K562 (cell line): ENCODE data around the gene B3GALT5. TPM values are rescaled to one million over a fixed set of nuclear protein-coding genes. Genes with fewer than 3 reads are reported as not detected.

Experiments used
- ATAC-seq: fragments of 200-7000 bp; cut with Tn5 transposase; 3 replicates; pipeline ENCODE4 v1.9.1; 2020; ENCODE audit warnings: moderate library complexity
- BruUV-seq: library from RNA; stranded (reverse); fragments of 400-500 nt; replicated peaks from 2 replicates; lab custom pipeline; 2021; lab: Mats Ljungman, UMichigan
- CTCF ChIA-PET: fragments of 300-600 bp; formaldehyde crosslinking; extraction: SDS; loops from one replicate; lab custom pipeline; 2021; ENCODE audit warnings: low intra/inter-chr PET ratio; lab: Yijun Ruan, JAX
- POLR2A ChIA-PET: fragments of 300-600, 350-650 bp; sonication (Branson Sonifier 250); formaldehyde crosslinking; extraction: SDS; loops from one replicate; lab custom pipeline; 2021; ENCODE audit warnings: antibody characterized with exemption, inconsistent platforms; lab: Yijun Ruan, JAX
- DNase-seq, 4 experiments: peaks; one replicate each; pipeline versions ENCODE4 v3.0.0 to v3.0.0-alpha.2; 2011 to 2018; ENCODE audit warnings: low spot score in 3 of 4, mixed read lengths in 3 of 4; ENCODE audit errors: extremely low read depth in 1 of 4
- FAIRE-seq: peaks from 2 replicates; lab custom pipeline; 2011; peaks lifted over from hg19 to GRCh38; lab: Jason Lieb, UNC
- H2AFZ ChIP-seq: 2 replicates; pipeline ENCODE4 v1.6.0; 2011; ENCODE audit warnings: low read depth, low read length, control low read depth, inconsistent platforms
- H3K27ac ChIP-seq: fragments of 200-600 bp; 3 replicates; pipeline ENCODE4 v1.8.0; 2011; ENCODE audit warnings: low read depth, mild to moderate bottlenecking, control low read depth, inconsistent platforms, low read length, moderate library complexity, mixed read lengths; ENCODE audit errors: extremely low read depth
- H3K27me3 ChIP-seq, 2 experiments: fragments of 300-600 bp in 1 of 2; 2 replicates in 1 of 2; 3 replicates in 1 of 2; pipeline versions ENCODE4 v1.6.0 to v1.8.0; 2011; ENCODE audit warnings: inconsistent platforms in 2 of 2, low read length in 2 of 2, mild to moderate bottlenecking in 1 of 2, mixed read lengths in 1 of 2, moderate library complexity in 1 of 2; ENCODE audit not compliant: control insufficient read depth in 2 of 2, insufficient read depth in 2 of 2
- H3K36me3 ChIP-seq: fragments of 300-600 bp; 3 replicates; pipeline ENCODE4 v1.8.0; 2011; ENCODE audit warnings: mild to moderate bottlenecking, low read length, inconsistent platforms; ENCODE audit not compliant: control insufficient read depth, insufficient read depth
- H3K4me1 ChIP-seq, 2 experiments: fragments of 200-600 bp in 1 of 2; replicated peaks in 1 of 2; 2 replicates in 1 of 2; 3 replicates in 1 of 2; pipeline versions ENCODE4 v1.5.1 to v1.8.0; 2011; ENCODE audit warnings: inconsistent platforms in 2 of 2, low read length in 2 of 2, mild to moderate bottlenecking in 1 of 2, mixed read lengths in 1 of 2, moderate library complexity in 1 of 2; ENCODE audit not compliant: control insufficient read depth in 2 of 2, insufficient read depth in 2 of 2
- H3K4me2 ChIP-seq: 2 replicates; pipeline ENCODE4 v1.6.1; 2011; ENCODE audit warnings: low read length, control low read depth, inconsistent platforms, mixed read lengths; ENCODE audit not compliant: insufficient read depth
- H3K4me3 ChIP-seq: fragments of 200-600 bp; sonication (generic), shearing (Covaris generic); 2 replicates; pipeline ENCODE4 v1.5.1; 2016; ENCODE audit warnings: control low read depth, inconsistent platforms
- H3K79me2 ChIP-seq: fragments of 200-600 bp; 3 replicates; pipeline ENCODE4 v1.8.0; 2011; ENCODE audit warnings: low read length, inconsistent platforms; ENCODE audit not compliant: control insufficient read depth, insufficient read depth
- H3K9ac ChIP-seq, 2 experiments: 2 replicates each; pipeline versions ENCODE4 v1.6.0 to v1.6.1; 2011; ENCODE audit warnings: low read depth in 2 of 2, low read length in 2 of 2, control low read depth in 1 of 2, inconsistent platforms in 1 of 2, mild to moderate bottlenecking in 1 of 2, mixed read lengths in 1 of 2; ENCODE audit not compliant: insufficient read depth in 1 of 2
- H3K9me1 ChIP-seq: one replicate; pipeline ENCODE4 v1.6.0; 2011; ENCODE audit warnings: inconsistent platforms, mild to moderate bottlenecking, low read length, moderate library complexity; ENCODE audit not compliant: control insufficient read depth, insufficient read depth
- H3K9me3 ChIP-seq: replicated peaks from 2 replicates; pipeline ENCODE4 v1.5.1; 2011; ENCODE audit warnings: low read depth, low read length, inconsistent platforms; ENCODE audit not compliant: control insufficient read depth, insufficient read depth
- H4K20me1 ChIP-seq: replicated peaks from 2 replicates; pipeline ENCODE4 v1.6.1; 2011; ENCODE audit warnings: low read length, inconsistent platforms, mixed read lengths; ENCODE audit not compliant: control insufficient read depth, insufficient read depth
- ARHGAP35 ChIP-seq: fragments of 450-650 bp; IDR thresholded peaks from 2 replicates; pipeline ENCODE4 v1.6.1; 2018; ENCODE audit not compliant: partially characterized antibody
- CCAR2 ChIP-seq: fragments of 200-400 bp; formaldehyde crosslinking; IDR thresholded peaks from 2 replicates; pipeline ENCODE4 v1.6.1; 2017; ENCODE audit warnings: mild to moderate bottlenecking, low read depth, low read length
- E2F4 ChIP-seq: sonication (generic); formaldehyde crosslinking; IDR thresholded peaks from 2 replicates; pipeline ENCODE4 v1.8.0; 2022; ENCODE audit warnings: mild to moderate bottlenecking, low read depth, missing genetic modification reagents
- E2F6 ChIP-seq, 2 experiments: IDR thresholded peaks; 2 replicates each; pipeline ENCODE4 v1.6.1; 2011; ENCODE audit warnings: borderline replicate concordance in 1 of 2, control low read depth in 1 of 2, low read depth in 1 of 2, low read length in 1 of 2, mild to moderate bottlenecking in 1 of 2, mixed read lengths in 1 of 2, moderate library complexity in 1 of 2; ENCODE audit not compliant: insufficient read depth in 1 of 2, insufficient read length in 1 of 2, poor library complexity in 1 of 2, severe bottlenecking in 1 of 2; ENCODE audit errors: extremely low read depth in 1 of 2
- EP300 ChIP-seq: IDR thresholded peaks from 2 replicates; pipeline ENCODE4 v1.6.1; 2012; ENCODE audit warnings: low read length, improper control_type of control experiment
- HMG20B ChIP-seq: fragments of 250-450 bp; sonication (Bioruptor Pico); IDR thresholded peaks from 2 replicates; pipeline ENCODE4 v1.5.0; 2021; ENCODE audit warnings: mild to moderate bottlenecking
- HMGXB4 ChIP-seq: sonication (generic); formaldehyde crosslinking; IDR thresholded peaks from 2 replicates; pipeline ENCODE4 v1.8.1; 2023; ENCODE audit warnings: mild to moderate bottlenecking, missing genetic modification reagents
- MXI1 ChIP-seq: IDR thresholded peaks from 2 replicates; pipeline ENCODE4 v1.6.1; 2011; ENCODE audit warnings: low read depth, mild to moderate bottlenecking, improper control_type of control experiment, low read length
- SIRT6 ChIP-seq: IDR thresholded peaks from one replicate; pipeline ENCODE4 v1.6.1; 2012; ENCODE audit warnings: low read depth, mild to moderate bottlenecking, control low read depth, inconsistent platforms, low read length, moderate library complexity
- U2AF1 ChIP-seq: fragments of 200-400 bp; formaldehyde crosslinking; optimal IDR thresholded peaks from 2 replicates; pipeline ENCODE3; 2017; ENCODE audit warnings: mild to moderate bottlenecking, low read depth, low read length, moderate library complexity
- ZNF133 ChIP-seq: fragments of 250-450 bp; sonication (Bioruptor Pico); IDR thresholded peaks from 2 replicates; pipeline ENCODE4 v1.4.0; 2020; ENCODE audit warnings: mild to moderate bottlenecking
- ZNF143 ChIP-seq: sonication (generic); formaldehyde crosslinking; IDR thresholded peaks from 2 replicates; pipeline ENCODE4 v1.9.0; 2022; ENCODE audit warnings: mild to moderate bottlenecking, missing genetic modification reagents
- ZNF165 ChIP-seq: fragments of 250-450 bp; sonication (Bioruptor Pico); IDR thresholded peaks from 2 replicates; pipeline ENCODE4 v1.4.0; 2020; ENCODE audit warnings: borderline replicate concordance
- ZNF830 ChIP-seq: fragments of 250-450 bp; sonication (Bioruptor Pico); IDR thresholded peaks from 2 replicates; pipeline ENCODE4 v1.5.0; 2021; ENCODE audit warnings: mild to moderate bottlenecking
- WGBS: fragments of 100-300 bp; shearing (Covaris generic); methylation state at CpG from one replicate; pipeline ENCODE4 v1.1.6; 2016; ENCODE audit warnings: low coverage, mixed read lengths; ENCODE audit not compliant: insufficient coverage; ENCODE audit errors: missing lambda C conversion rate; 5-methylcytosine and 5-hydroxymethylcytosine counted together
- in situ Hi-C: fragments of 300-500 bp; cut with MboI; formaldehyde crosslinking; loops from 4 replicates; pipeline ENCODE4 v1.15.0; 2018; ENCODE audit warnings: inconsistent platforms, mixed read lengths
- intact Hi-C: fragments of 100-400 bp; cut with micrococcal nuclease; formaldehyde crosslinking; loops from 2 replicates; pipeline ENCODE4 v1.14.2; 2022
- polyA plus RNA-seq, 8 experiments: library from polyadenylated mRNA; depleted of rRNA in 4 of 8; stranded (reverse) in 5 of 8; unstranded in 3 of 8; fragments of >200 nt; fragmentation: Nextera tagmentation in 2 of 8; fragmentation: Illumina TruSeq in 1 of 8; extraction: Ambion mirVana in 2 of 8; extraction: Trizol in 1 of 8; gene quantifications; 2 replicates each; pipeline versions ENCODE4 v1.2.1 to v1.2.3, GENCODE V29; 2011 to 2014; ENCODE audit warnings: inconsistent platforms in 1 of 8, missing spikeins in 1 of 8
- total RNA-seq, 7 experiments: library from RNA; depleted of rRNA in 6 of 7; stranded (reverse); fragments of >200 nt in 6 of 7; fragmentation: Illumina TruSeq in 2 of 7; extraction: Trizol in 2 of 7; gene quantifications; 2 replicates each; pipeline versions ENCODE4 v1.2.1 to v1.2.3, GENCODE V29; 2011 to 2021; ENCODE audit warnings: low replicate concordance in 1 of 7

The B3GALT5 gene
- total and polyA plus RNA-seq, 9 of the 15 experiments (the other 6 are each of a cell fraction or from before 2014, with no cell fraction given), result 0.02 TPM; not detected in 8

GRCh38 chr21:39664586-39664985, 51.8 kb downstream of the B3GALT5 start (continued):
- no peak for TF ChIP-seq HMG20B (CRISPR knock-in tag)
- TF ChIP-seq ZNF165 (CRISPR knock-in tag), result no peak
- TF ChIP-seq EP300, result no peak
- TF ChIP-seq E2F6 (IDR thresholded peaks at IDR 0.05; ENCODE audit: borderline replicate concordance in 1 of 2, extremely low read depth in 1 of 2, insufficient read depth in 1 of 2, insufficient read length in 1 of 2, low read depth in 1 of 2, low read length in 1 of 2, poor library complexity in 1 of 2, severe bottlenecking in 1 of 2), result no peak
- TF ChIP-seq U2AF1, result no peak
- TF ChIP-seq ZNF830 (CRISPR knock-in tag), result no peak
- no peak for TF ChIP-seq CCAR2
- no peak for TF ChIP-seq ARHGAP35

- Histone ChIP-seq H3K4me2 (no peak overlapping the region), H3K36me3 (no peaks in the 10 kb centered on the region), H3K27me3 (peaks cover 19 to 59% of the 10 kb centered on the region in 2 experiments; a peak in 4 of 5 replicates), H3K27ac (no peak overlapping the region), H3K79me2 (no peaks in the 10 kb centered on the region), H4K20me1 (no peaks in the 10 kb centered on the region), H3K9me1 (no peaks in the 10 kb centered on the region), H2AFZ (no peak overlapping the region), H3K4me3 (no peak overlapping the region), H3K4me1 (no peaks in the 10 kb centered on the region), H3K9ac (no peak overlapping the region), H3K9me3 (no peaks in the 10 kb centered on the region)
- intact Hi-C loops (no loop called here), in situ Hi-C loops (no loop called here)
- ATAC-seq, result no peak
- POLR2A ChIA-PET, result no interaction called here
- CTCF ChIA-PET, result no interaction called here
- no peak for DNase-seq
- 3% methylated on average over 6 of the region's 6 CpGs for WGBS
- BruUV-seq, result no TSS peak
- no peak for FAIRE-seq
- TF ChIP-seq MXI1, result no peak
- no peak for TF ChIP-seq HMGXB4 (CRISPR knock-in tag)
- TF ChIP-seq E2F4 (CRISPR knock-in tag), result no peak
- TF ChIP-seq ZNF143, result no peak
- TF ChIP-seq ZNF133 (CRISPR knock-in tag), result no peak
- TF ChIP-seq SIRT6, result no peak
Observed at GRCh38 chr21:39666026-39666425, 53.3 kb downstream of the B3GALT5 start.
